SHP77 (cell line): ENCODE measurements around the gene FEV.

ENCODE experiments used
- DNase-seq, 2 experiments: peaks; one replicate each; lab custom pipeline; 2025; lab: John Stamatoyannopoulos, UW

Gene FEV

DNA sequence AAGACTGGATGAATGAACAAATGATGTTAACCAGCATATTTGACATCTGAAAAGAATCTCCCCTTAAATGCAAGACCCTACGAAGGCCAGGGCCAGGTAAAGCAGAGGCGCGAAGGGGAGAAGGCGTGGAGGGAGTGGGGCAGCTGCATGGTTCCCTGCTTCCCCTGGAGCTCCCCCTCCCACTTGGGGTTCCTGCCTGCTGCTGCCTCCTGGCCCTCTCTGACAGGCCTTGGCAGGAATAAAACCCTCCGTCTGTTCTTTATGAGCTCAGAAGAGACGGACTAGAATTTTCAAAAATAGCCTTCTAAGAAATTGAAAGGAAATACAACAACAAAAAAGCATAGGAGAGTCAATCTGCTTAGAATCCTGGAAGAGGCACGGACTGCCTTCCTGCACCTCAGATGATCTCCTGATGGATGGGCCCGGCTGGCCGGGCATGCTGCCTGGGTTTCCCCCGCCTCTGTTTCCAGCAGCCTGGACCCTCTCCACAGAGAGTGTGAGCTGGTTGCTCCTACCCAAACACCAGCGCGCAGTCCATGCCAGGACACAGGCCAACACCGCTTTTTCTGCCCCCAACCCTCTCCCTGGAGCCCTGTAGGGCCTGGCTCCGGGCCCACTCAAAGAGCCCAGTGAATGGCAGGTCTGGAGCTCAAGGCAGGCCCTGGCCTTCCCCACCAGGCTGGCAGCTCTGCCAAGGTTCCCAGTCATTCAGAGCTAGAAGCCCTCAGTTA is 32.4 kb upstream of the FEV start:
- DNase-seq, result no peak

- DNase-seq, result no peak
Measured at GRCh38 chr2:219016721-219017120, 31.7 kb upstream of the FEV start.

DNA sequence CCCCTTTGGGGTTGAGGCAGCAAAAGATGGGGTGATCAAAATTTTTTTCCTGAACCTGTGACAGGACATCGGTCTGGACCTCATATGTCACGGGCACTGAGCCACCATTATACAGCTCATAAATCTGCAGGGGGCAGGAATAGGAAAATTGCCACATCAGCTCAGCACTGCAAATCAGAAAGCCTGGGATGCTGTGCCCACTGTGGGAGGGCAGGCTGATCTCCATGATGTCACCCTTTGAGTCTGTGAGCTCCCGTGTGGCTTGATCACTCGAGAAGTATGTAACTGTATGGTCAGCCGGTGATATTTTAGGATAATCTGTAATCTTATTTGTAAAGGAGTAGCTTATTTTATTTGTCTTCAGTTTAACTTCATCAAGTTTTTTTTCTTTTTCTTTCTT is 25.9 kb upstream of the FEV start:
- no peak for DNase-seq

- DNase-seq, result peak; percentile 39 to 67
Measured at GRCh38 chr2:219010162-219010756, 25.3 kb upstream of the FEV start.

DNA sequence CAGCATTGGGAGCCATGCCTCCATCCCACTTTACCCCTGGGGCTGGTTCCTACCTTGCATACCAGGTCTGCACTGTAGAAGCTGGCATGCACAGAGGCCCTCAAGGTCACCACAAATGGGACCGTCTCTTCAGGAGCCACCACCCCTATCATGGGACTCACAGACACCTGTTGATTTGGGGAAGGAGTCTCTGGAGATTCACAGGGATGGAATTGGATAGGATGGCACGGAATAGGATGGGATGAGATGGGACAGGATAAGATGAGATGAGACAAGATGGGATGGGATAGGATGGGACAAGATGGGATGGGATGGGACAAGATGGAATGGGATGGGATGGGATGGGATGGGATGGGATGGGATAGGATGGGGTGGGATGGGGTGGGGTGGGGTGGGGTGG is 24.3 kb upstream of the FEV start:
- no peak for DNase-seq

DNA sequence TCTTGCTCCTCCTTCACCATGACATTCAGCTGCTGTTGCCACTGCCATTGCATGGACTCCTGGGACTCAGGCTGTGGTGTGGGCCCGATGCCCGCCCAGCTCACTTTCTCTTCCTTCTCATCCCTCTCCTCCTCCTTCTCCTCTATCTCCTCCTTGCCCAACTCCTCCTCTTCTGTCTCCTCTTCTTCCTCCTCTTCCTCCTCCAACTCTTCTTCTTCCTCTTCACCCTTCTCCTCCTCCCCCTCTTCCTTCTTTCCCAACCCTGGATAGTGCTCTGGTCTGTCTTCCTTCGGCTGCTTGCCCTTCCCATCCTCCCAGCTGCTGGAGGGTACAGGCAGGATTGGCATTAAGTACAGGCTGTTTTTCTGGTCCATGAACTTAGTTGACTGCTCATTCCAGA is 19.0 kb upstream of the FEV start:
- no peak for DNase-seq

- peak in 1 of 2 experiments; percentile 49 for DNase-seq
Measured at GRCh38 chr2:219003267-219003634, 18.3 kb upstream of the FEV start.

- DNase-seq, result peak; percentile 80 to 90
Measured at GRCh38 chr2:219002395-219003266, 17.6 kb upstream of the FEV start.

GRCh38 chr2:219001577-219002394 is 16.8 kb upstream of the FEV start:
- DNase-seq, result peak; percentile 98 to 99

- DNase-seq, result no peak
Measured at GRCh38 chr2:219001100-219001576, 16.2 kb upstream of the FEV start.

DNA sequence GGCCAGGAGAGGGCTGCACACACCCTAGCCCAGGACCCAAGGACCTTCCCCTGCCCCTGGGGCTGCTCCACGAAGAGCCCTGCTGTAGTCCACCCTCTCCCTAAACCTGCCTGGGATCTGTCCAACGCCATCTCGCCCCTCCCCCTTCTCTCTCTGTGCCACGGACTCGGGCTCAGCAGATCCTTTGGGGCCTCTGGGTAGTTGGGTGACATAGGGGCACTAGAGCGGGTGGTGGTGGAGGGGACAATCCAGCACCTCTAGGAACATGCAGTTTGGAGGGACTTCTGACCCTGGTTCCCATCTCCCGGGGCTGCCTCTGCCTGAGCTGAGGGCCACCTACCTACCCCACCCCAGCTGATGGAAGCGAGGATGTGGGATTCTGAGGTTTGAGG is 15.6 kb upstream of the FEV start:
- DNase-seq, result peak in 1 of 2 experiments; percentile 18

DNA sequence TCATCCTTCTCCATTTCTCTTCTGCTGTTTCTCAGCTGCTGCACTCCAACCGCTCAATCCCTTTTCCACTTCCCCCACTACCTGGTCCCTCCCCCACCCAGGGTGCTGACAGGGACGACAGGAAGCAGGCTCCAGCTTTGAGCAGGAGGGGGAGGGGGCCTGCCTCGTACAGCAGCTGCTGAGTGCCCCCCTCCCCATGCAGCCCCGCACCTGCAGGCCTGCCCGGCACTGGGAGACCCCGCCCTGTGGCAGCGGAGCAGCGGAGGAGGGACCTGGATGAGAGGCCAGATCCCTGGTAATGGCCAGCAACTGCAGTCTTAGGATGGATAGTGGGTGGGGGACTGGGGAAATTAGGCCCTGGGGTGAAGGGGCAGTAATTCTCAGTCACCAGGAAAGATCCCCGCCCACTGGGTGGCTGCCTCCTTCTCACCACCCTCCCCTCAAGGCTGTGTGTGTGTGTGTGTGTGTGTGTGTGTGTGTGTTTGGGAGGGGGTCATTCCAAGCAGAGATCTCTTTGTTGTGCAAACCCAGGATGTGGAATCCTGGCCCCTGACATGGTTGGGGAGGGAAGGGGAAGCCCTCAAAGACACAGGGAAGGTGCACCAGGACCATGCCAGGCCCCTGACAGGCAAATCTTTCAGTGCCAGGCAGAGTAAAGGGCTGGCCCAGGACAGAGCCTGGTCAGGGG is 15.0 kb upstream of the FEV start:
- peak; percentile 90 to 95 for DNase-seq

GRCh38 chr2:218999021-218999880 is 14.3 kb upstream of the FEV start:
- DNase-seq, result peak; percentile 23 to 54

GRCh38 chr2:218998414-218999002 is 13.5 kb upstream of the FEV start:
- peak; percentile 36 to 55 for DNase-seq

DNA sequence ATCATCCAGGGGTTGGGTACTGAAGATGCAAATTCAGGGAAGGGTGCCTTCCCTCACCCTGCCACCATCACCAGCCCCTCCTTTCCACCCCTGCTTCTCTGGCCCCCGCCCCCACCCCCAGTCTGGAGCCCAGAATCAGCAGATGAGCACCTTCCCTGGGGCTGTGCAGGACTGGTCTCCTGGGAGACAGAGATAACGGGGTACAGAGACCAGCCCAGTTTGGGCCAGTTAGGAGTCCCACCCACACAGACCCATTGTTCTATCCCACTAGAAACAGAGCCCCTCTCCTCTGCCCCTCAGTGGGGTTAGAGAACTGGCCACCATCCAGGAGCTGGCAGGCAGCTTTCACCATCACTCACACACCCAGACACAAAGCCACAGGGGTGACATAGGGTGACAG is 12.7 kb upstream of the FEV start:
- DNase-seq, result peak; percentile 76 to 85

DNA sequence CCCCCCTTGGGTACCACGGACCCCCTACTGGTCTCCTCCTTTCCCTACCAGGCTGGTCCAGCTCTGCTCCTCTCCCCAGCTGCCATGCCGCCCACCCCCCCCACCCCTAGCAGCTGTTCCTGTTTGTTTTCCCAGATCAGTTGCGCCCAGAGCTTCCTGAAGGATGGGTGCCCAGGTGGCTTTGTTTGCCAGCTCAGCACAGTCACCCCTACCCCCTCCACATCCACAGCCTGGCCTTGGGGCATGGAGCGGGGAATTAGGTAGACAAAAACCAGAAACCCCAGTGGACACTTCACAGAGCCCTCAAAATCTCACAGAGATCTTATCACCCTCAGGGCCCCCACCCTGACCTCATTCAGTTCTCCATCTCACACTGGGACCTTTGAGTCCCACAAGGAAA is 12.0 kb upstream of the FEV start:
- DNase-seq, result peak; percentile 89 to 91

GRCh38 chr2:218995972-218996711 is 11.2 kb upstream of the FEV start:
- DNase-seq, result peak; percentile 89 to 92

DNA sequence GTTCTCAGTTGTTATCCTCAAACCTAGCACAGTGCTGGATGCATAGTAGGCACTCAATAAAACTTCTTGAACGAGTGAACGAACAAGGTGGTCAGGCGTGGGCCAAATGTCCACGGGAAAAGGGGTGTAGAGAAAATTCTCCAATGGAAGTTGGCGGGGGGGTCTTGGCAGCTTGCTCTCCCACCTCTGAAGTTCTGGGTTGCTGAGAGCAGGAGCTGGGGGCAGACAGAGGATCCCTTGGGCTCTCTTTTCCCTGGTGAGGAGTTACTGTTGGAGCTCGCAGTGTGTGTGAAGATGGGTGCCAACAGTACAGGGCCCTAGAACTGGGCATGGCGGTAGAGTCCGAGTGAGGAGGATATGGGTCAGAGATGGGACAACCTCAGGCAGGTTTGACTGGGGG is 10.6 kb upstream of the FEV start:
- no peak for DNase-seq
